Liver (tissue), 3 donors: Measurements from ENCODE around the gene EIF3D.

Experiments
- ATF3 ChIP-seq: IDR thresholded peaks from 2 replicates; pipeline ENCODE4 v1.6.1; 2016; ENCODE audit warnings: antibody characterized with exemption
- CTCF ChIP-seq: fragments of 150-350 bp; IDR thresholded peaks from 2 replicates; pipeline ENCODE4 v1.5.1; 2017; ENCODE audit warnings: improper control_type of control experiment, low read depth, low read length; ENCODE audit not compliant: missing input control
- EGR1 ChIP-seq, 2 donors: IDR thresholded peaks; 2 replicates each; pipeline ENCODE4 v1.6.1; 2016 to 2018; ENCODE audit warnings: antibody characterized with exemption in 2 of 2, low read depth in 2 of 2
- FOXA1 ChIP-seq: IDR thresholded peaks from 2 replicates; pipeline ENCODE4 v1.6.1; 2016; ENCODE audit warnings: antibody characterized with exemption
- FOXA2 ChIP-seq: IDR thresholded peaks from 2 replicates; pipeline ENCODE4 v1.6.1; 2016; ENCODE audit warnings: antibody characterized with exemption
- GABPA ChIP-seq, 2 donors: IDR thresholded peaks in 1 of 2; conservative IDR thresholded peaks in 1 of 2; 2 replicates each; pipeline ENCODE4 v1.6.1; 2016; ENCODE audit warnings: antibody characterized with exemption in 2 of 2, mild to moderate bottlenecking in 1 of 2, moderate library complexity in 1 of 2
- HNF4A ChIP-seq, 2 donors: conservative IDR thresholded peaks; 2 replicates each; pipeline ENCODE4 v1.6.1; 2016; ENCODE audit warnings: antibody characterized with exemption in 2 of 2, mild to moderate bottlenecking in 2 of 2
- JUND ChIP-seq, 2 donors: IDR thresholded peaks; 2 replicates each; pipeline ENCODE4 v1.6.1; 2016; ENCODE audit warnings: antibody characterized with exemption in 2 of 2
- MAX ChIP-seq: IDR thresholded peaks from 2 replicates; pipeline ENCODE4 v1.6.1; 2016; ENCODE audit warnings: antibody characterized with exemption
- SP1 ChIP-seq: IDR thresholded peaks from 2 replicates; pipeline ENCODE4 v1.6.1; 2018; ENCODE audit warnings: antibody characterized with exemption, mild to moderate bottlenecking
- TAF1 ChIP-seq: conservative IDR thresholded peaks from 2 replicates; pipeline ENCODE4 v1.6.1; 2016; ENCODE audit warnings: antibody characterized with exemption, mild to moderate bottlenecking
- YY1 ChIP-seq: IDR thresholded peaks from 2 replicates; pipeline ENCODE4 v1.6.1; 2016; ENCODE audit warnings: antibody characterized with exemption, mild to moderate bottlenecking
- ZBTB33 ChIP-seq: IDR thresholded peaks from 2 replicates; pipeline ENCODE4 v1.6.1; 2016; ENCODE audit warnings: antibody characterized with exemption
- TF ChIP-seq, protein P1 (sequence below): IDR thresholded peaks from 2 replicates; pipeline ENCODE4 v1.6.1; 2016; ENCODE audit warnings: antibody characterized with exemption, mild to moderate bottlenecking
- donor health status: healthy.
- donor health status: healthy.

GRCh38 chr22:36566720-36567119 is 37.8 kb upstream of the EIF3D start:
- TF ChIP-seq CTCF = no peak
- TF ChIP-seq, protein P1, sequence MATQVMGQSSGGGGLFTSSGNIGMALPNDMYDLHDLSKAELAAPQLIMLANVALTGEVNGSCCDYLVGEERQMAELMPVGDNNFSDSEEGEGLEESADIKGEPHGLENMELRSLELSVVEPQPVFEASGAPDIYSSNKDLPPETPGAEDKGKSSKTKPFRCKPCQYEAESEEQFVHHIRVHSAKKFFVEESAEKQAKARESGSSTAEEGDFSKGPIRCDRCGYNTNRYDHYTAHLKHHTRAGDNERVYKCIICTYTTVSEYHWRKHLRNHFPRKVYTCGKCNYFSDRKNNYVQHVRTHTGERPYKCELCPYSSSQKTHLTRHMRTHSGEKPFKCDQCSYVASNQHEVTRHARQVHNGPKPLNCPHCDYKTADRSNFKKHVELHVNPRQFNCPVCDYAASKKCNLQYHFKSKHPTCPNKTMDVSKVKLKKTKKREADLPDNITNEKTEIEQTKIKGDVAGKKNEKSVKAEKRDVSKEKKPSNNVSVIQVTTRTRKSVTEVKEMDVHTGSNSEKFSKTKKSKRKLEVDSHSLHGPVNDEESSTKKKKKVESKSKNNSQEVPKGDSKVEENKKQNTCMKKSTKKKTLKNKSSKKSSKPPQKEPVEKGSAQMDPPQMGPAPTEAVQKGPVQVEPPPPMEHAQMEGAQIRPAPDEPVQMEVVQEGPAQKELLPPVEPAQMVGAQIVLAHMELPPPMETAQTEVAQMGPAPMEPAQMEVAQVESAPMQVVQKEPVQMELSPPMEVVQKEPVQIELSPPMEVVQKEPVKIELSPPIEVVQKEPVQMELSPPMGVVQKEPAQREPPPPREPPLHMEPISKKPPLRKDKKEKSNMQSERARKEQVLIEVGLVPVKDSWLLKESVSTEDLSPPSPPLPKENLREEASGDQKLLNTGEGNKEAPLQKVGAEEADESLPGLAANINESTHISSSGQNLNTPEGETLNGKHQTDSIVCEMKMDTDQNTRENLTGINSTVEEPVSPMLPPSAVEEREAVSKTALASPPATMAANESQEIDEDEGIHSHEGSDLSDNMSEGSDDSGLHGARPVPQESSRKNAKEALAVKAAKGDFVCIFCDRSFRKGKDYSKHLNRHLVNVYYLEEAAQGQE = no peak
- no peak for TF ChIP-seq ZBTB33
- TF ChIP-seq MAX = no peak
- TF ChIP-seq JUND (IDR thresholded peaks at IDR 0.05) = no peak
- TF ChIP-seq GABPA (IDR thresholded peaks at IDR 0.05 in 1 of 2, conservative IDR thresholded peaks at IDR 0.05 in 1 of 2) = no peak
- TF ChIP-seq HNF4A (conservative IDR thresholded peaks at IDR 0.05) = no peak
- no peak for TF ChIP-seq TAF1
- TF ChIP-seq ATF3 = no peak
- no peak for TF ChIP-seq EGR1 (IDR thresholded peaks at IDR 0.05; ENCODE audit: low read depth in 2 of 2)
- no peak for TF ChIP-seq SP1
- no peak for TF ChIP-seq YY1
- TF ChIP-seq FOXA1 = no peak
- TF ChIP-seq FOXA2 = no peak
